ENCODE results near the gene MAPK4. TPM values are rescaled to one million over a fixed set of nuclear protein-coding genes. Genes with fewer than 3 reads are reported as not detected.

The MAPK4 gene
- total and polyA plus RNA-seq, 2 of the 4 experiments (the other 2 are of a cell fraction) = not detected

GRCh38 chr18:50624981-50625380, 65.1 kb downstream of the MAPK4 start:
- no peaks in the 10 kb centered on the region for H3K79me1 ChIP-seq (ENCODE audit: low read depth in 1 of 2, low read length in 2 of 2)
- H3K56ac ChIP-seq (ENCODE audit: extremely low read depth, insufficient read depth, low read length) = no peak overlapping the region
- no TSS peak for BruUV-seq (replicated peaks)
- H3K18ac ChIP-seq (ENCODE audit: low read depth, low read length) = no peak overlapping the region
- H2AFZ ChIP-seq (replicated peaks; ENCODE audit: low read length, poor library complexity) = no peak overlapping the region
- DNase-seq = no peak
- no peak overlapping the region for H2BK5ac ChIP-seq (ENCODE audit: low read depth, low read length, poor library complexity, severe bottlenecking)
- no peak overlapping the region for H3K4me3 ChIP-seq (ENCODE audit: insufficient read depth, low read depth, low read length)
- H4K8ac ChIP-seq (ENCODE audit: low read depth in 2 of 2, low read length in 2 of 2) = no peak overlapping the region
- intact Hi-C loops (cut with micrococcal nuclease) = no loop called here
- H4K5ac ChIP-seq (ENCODE audit: low read depth, low read length) = no peak overlapping the region
- no peak overlapping the region for H2AK9ac ChIP-seq (replicated peaks; ENCODE audit: low read depth, low read length, poor library complexity)
- H3K14ac ChIP-seq (replicated peaks; ENCODE audit: low read depth, low read length) = no peak overlapping the region
- in situ Hi-C loops (cut with MboI; ENCODE audit: low sequenced_read_pairs) = no loop called here
- no peaks in the 10 kb centered on the region for H3K9me3 ChIP-seq (ENCODE audit: control insufficient read depth, insufficient read depth, low read length)
- no peak for ATAC-seq (ENCODE audit: low read depth)
- H2BK15ac ChIP-seq (ENCODE audit: low read depth, low read length) = no peak overlapping the region
- no peak overlapping the region for H2BK120ac ChIP-seq (ENCODE audit: low read depth, low read length)
- no peaks in the 10 kb centered on the region for H3K27me3 ChIP-seq (ENCODE audit: control insufficient read depth, insufficient read depth, low read length)
- H3K9me1 ChIP-seq (ENCODE audit: insufficient read depth, low read length) = no peaks in the 10 kb centered on the region
- no peak overlapping the region for H3K4ac ChIP-seq (ENCODE audit: low read depth, low read length)
- H2AK5ac ChIP-seq (ENCODE audit: low read depth, low read length) = no peak overlapping the region
- no peaks in the 10 kb centered on the region for H3K36me3 ChIP-seq (ENCODE audit: control insufficient read depth, insufficient read depth, low read length)
- H3K4me1 ChIP-seq (ENCODE audit: control insufficient read depth, insufficient read depth, low read length) = no peaks in the 10 kb centered on the region
- no peak overlapping the region for H3K9ac ChIP-seq (ENCODE audit: low read depth, low read length)
- no peak overlapping the region for H3K23ac ChIP-seq (ENCODE audit: low read depth, low read length)
- dilution Hi-C loops (cut with HindIII; ENCODE audit: low sequenced_read_pairs, unreplicated experiment) = no loop called here
- H4K91ac ChIP-seq (ENCODE audit: insufficient read depth, low read depth, low read length) = no peak overlapping the region
- TF ChIP-seq BHLHE40 (IDR thresholded peaks at IDR 0.05; ENCODE audit: low read depth, low read length) (no peak), RFX5 (IDR thresholded peaks at IDR 0.05; ENCODE audit: low read depth, low read length) (no peak), RCOR1 (IDR thresholded peaks at IDR 0.05; ENCODE audit: insufficient replicate concordance, low read length) (no peak)
- TF ChIP-seq, protein P1, sequence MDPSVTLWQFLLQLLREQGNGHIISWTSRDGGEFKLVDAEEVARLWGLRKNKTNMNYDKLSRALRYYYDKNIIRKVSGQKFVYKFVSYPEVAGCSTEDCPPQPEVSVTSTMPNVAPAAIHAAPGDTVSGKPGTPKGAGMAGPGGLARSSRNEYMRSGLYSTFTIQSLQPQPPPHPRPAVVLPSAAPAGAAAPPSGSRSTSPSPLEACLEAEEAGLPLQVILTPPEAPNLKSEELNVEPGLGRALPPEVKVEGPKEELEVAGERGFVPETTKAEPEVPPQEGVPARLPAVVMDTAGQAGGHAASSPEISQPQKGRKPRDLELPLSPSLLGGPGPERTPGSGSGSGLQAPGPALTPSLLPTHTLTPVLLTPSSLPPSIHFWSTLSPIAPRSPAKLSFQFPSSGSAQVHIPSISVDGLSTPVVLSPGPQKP (IDR thresholded peaks at IDR 0.05; ENCODE audit: borderline replicate concordance, low read depth, low read length) = no peak
- no peak overlapping the region for H3K27ac ChIP-seq (ENCODE audit: insufficient read depth, low read length)
- no peak overlapping the region for H3K4me2 ChIP-seq (ENCODE audit: low read depth, low read length)
- H4K20me1 ChIP-seq (ENCODE audit: insufficient read depth, low read length) = no peaks in the 10 kb centered on the region
- no peak overlapping the region for H2BK20ac ChIP-seq (ENCODE audit: low read depth, low read length)
- WGBS, 2 experiments (ENCODE audit: extremely low coverage in 2 of 2, insufficient read length in 1 of 2) = no CpG with 5 or more reads among the region's 3 CpGs
- ChIA-PET CTCF (no interaction called here), POLR2A (ENCODE audit: unreplicated experiment) (no interaction called here)
